HG03139 (cell line): ENCODE results near the gene GALM.
"Not testable (repeated sequence)": the region's sequence is repeated elsewhere in the genome, so short reads cannot be mapped to it uniquely, and the experiment has no call there.

Experiments used
- ATAC-seq: cut with Tn5 transposase; IDR thresholded peaks from one replicate; pipeline ENCODE4 v1.9.1; 2021; ENCODE audit not compliant: unreplicated experiment

GALM gene

DNA sequence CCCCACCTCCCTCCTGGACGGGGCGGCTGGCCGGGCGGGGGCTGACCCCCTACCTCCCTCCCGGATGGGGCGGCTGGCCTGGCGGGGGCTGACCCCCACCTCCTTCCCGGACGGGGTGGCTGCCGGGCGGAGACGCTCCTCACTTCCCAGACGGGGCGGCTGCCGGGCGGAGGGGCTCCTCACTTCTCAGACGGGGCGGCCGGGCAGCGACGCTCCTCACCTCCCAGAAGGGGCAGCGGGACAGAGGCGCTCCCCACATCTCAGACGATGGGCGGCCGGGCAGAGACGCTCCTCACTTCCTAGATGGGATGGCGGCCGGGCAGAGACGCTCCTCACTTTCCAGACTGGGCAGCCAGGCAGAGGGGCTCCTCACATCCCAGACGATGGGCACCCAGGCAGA, 90.0 kb downstream of the GALM start:
- ATAC-seq = not testable (repeated sequence)

DNA sequence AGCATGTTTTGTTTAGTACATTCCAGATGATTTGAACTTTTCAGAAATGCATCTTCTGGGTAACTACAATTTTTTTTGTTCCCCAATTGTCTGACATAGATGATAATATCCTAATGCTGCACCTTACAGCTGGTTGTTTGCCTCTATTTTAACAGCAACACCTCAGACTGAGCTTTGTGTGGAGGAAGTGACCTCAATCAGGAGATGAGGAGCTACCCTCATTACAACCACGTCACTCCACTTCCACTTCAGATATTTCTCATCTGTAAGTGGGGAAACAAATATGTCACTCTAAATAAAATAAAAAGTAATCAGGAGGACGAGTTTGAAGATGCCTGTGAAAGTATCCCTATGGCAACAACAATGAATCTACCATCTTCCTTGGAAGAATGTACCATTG, 97.3 kb downstream of the GALM start:
- ATAC-seq = no peak

DNA sequence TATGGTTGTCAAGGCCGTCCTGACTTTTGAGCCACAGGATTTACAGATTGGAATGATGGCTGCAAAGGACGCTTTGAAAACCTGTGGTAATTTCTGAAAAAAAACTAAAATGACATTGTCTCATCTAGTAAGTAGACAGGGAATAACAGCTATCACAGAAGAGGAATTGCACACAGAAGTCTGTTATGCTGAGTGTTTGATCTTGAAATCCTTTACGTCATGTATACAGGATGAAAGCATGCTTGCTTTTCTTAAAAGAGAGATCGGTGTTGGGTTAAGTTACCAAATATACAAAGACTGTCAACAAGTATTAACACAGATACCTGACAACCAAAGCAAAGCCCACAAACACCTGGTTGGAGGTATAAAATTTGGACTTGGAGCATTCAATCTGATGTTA, 97.8 kb downstream of the GALM start:
- no peak for ATAC-seq

DNA sequence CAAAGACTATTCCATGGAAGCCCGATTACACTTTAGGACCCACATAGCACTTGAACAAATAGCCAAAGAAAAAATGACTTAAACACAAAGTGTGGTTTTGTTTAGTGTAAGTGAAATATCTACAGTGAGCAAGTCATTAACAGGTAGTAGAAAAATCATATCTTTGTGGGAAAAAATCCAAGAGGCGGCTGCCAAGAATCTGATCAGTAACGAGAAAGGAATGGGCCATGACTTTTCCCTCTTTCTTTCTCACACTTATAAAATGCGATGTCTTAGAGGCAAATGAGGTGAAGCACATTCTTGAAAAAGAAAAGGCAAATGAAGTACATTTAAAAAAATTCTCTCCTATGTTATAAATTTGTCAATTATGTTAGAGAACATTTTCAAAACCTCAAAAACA, 99.2 kb downstream of the GALM start:
- no peak for ATAC-seq

DNA sequence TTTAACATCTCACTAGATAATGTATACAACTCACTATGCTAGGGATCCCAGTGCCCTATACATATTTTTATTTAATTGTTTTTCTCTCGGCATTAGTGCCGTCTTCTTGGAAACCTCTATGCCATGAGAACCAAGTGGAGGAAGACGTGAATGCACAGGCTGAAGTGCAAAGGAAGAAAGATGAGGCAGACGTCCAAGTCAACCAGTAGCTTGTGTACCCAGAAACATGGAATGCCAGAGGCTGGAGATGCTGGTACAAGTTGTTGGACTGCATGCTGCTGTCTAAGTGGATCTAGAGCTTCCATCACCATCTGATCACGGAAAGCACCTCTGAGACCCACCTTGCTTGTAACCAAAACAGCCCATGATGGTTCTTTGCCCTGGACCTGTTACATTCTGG, 99.6 kb downstream of the GALM start:
- no peak for ATAC-seq

DNA sequence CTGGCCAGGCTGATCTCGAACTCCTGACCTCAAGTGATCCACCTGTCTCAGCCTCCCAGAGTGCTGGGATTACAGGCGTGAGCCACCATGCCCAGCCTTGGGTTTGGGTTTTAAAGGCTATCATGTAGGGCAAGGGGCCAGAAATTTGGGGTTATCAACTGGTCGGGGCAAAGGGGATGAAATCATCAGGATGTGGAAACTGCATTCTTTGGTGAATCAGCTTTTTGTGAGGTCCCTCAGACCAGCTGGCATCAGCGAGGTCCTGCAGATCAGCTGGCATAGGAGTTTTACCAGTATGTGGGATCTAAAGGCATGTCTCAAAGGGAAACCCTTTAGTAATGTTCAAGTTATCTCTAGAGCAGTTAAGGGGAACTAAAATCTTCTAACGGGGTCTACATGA, 105.7 kb downstream of the GALM start:
- ATAC-seq = no peak

DNA sequence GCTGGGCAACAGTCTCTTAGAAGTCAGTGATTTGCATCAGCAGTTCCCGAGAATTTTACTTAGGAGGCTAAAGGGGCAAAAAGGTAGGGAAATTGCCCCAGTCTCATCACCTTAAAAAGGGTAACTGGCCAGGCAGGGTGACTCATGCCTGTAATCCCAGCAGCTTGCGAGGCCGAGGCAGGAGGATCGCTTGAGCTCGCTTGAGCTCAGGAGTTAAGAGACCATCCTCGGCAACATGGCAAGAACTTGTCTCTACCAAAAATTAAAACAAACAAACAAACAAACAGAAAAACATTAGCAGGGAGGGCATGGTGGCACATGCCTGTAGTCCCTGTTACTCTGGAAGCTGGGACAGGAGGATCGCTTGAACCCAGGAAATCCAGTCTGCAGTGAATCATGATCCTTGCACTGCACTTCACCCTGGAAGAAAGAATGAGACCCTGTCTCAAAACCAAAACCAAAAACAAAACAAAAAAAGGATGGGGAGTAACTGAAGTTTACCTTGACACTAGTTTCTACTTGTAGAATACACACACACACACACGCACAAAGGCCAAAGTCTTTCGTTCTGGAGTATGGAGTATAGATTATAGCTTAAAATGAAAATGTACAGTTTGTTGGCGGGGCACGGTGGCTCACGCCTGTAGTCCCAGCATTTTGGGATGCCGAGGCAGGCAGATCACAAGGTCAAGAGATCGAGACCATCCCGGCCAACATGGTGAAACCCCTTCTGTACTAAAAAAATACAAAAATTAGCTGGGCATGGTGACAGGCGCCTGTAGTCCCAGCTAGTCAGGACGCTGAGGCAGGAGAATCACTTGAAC, 109.4 kb downstream of the GALM start:
- no peak for ATAC-seq

DNA sequence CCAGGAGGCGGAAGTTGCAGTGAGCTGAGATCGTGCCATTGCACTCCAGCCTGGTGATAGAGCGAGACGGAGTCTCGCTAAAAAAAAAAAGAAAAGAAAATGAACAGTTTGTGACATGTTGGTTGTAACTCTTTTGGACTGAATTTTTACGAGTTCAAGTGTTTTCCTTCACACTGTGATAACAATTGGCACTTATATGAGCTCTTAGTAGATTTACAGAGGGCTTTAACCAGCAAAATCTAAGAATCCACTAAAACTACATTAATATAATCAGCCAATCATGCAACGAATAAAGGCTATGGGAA, 110.0 kb downstream of the GALM start:
- no peak for ATAC-seq

DNA sequence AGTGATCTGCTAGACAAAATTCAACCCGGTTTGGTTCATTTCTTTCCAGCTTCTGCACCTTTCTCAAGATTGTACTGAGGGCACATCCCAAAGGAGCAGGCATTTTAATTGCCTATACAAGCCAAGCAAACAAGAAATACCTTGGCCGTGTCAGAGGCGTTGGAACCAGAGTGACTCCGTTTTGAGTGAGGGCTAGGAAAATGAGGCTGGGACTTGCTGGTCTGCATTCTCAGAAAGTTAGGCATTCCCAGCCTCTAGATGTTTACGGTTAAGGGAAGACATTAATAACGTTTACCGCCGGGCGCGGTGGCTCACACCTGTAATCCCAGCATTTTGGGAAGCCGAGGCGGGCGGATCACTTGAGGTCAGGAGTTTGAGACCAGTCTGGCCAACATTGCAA, 110.6 kb downstream of the GALM start:
- ATAC-seq = no peak

DNA sequence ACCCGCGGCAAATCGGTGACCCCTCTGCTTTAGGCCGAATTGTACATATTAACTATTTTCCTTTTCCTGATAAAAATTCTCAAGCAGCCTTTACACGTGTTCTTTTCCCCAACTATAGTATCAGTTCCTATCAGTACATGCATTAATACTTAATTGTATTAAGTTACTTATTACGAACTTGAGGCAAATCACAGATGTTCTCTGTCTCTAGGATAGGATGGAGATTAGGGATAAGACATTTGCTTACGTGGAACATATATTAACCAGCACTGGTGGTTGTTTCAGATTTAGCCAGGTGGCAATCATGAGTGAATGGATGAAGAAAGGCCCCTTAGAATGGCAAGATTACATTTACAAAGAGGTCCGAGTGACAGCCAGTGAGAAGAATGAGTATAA, 112.8 kb downstream of the GALM start:
- ATAC-seq = no peak

DNA sequence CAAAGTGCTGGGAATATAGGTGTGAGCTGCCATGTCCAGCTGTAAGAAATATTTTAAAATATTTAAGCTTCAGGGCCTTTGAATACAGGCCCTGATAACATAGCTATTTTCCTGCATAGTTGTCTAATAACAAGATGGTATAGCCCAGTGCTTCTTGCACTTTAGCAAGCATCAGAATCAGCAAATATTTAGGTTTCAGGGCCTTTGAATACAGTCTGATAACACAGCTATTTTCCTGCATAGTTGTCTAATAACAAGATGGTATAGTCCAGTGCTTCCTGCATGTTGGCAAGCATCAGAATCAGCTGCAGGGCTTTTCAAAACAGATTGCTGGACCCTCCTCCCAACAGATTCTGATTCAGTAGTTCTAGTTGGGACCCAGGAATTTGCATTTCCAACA, 117.7 kb downstream of the GALM start:
- no peak for ATAC-seq
